HL-60 (cell line): ENCODE results near the gene MYCN.

Source experiments
- DNase-seq, 2 experiments: peaks; one replicate each; pipeline ENCODE4 v3.0.0-alpha.2; 2010 to 2020; ENCODE audit warnings: low read depth in 1 of 2, low spot score in 1 of 2
- H3K27ac ChIP-seq: fragments of 250-450 bp; sonication (Bioruptor Pico); replicated peaks from 2 replicates; pipeline ENCODE4 v1.5.1; 2020; ENCODE audit warnings: mild to moderate bottlenecking, moderate library complexity
- H3K27me3 ChIP-seq: fragments of 250-450 bp; sonication (Bioruptor Pico); 2 replicates; pipeline ENCODE4 v1.5.1; 2021; ENCODE audit warnings: mild to moderate bottlenecking, moderate library complexity; ENCODE audit not compliant: insufficient read depth, poor library complexity, severe bottlenecking
- H3K4me3 ChIP-seq: replicated peaks from 2 replicates; pipeline ENCODE4 v1.5.1; 2011; ENCODE audit warnings: mild to moderate bottlenecking, control low read depth, low read length; ENCODE audit not compliant: insufficient read depth
- CTCF ChIP-seq: IDR thresholded peaks from one replicate; pipeline ENCODE4 v1.5.1; 2011; ENCODE audit warnings: low read length, control low read depth, inconsistent platforms; ENCODE audit not compliant: insufficient read depth
- GABPA ChIP-seq: IDR thresholded peaks from 2 replicates; pipeline ENCODE4 v1.6.1; 2012; ENCODE audit warnings: low read depth
- POLR2AphosphoS5 ChIP-seq: IDR thresholded peaks from 2 replicates; pipeline ENCODE4 v1.6.1; 2012; ENCODE audit warnings: low read depth
- REST ChIP-seq: IDR thresholded peaks from 2 replicates; pipeline ENCODE4 v1.6.1; 2012; ENCODE audit warnings: low read depth; ENCODE audit not compliant: insufficient replicate concordance
- SPI1 ChIP-seq: IDR thresholded peaks from 2 replicates; pipeline ENCODE4 v1.6.1; 2012; ENCODE audit warnings: low read depth, mild to moderate bottlenecking, borderline replicate concordance
- long read RNA-seq: library from polyadenylated mRNA; unstranded; transcript quantifications from one replicate; pipeline ENCODE4 v2.0.0, GENCODE V29; 2020

MYCN gene
- long read RNA-seq: 0 reads

- TF ChIP-seq SPI1 (no peak), CTCF (no peak), REST (no peak), GABPA (no peak), POLR2AphosphoS5 (no peak)
- peak; percentile 5 to 34 for DNase-seq
- H3K27ac ChIP-seq: no peak within 1 kb of the TSS
- H3K27me3 ChIP-seq: peaks cover 62% of the 10 kb centered on the region
- H3K4me3 ChIP-seq: peak within 1 kb of the TSS; percentile 8; the same call in 1 of the 2 replicates
Measured at GRCh38 chr2:15939854-15940660, at the start of gene MYCN. TSS of gene MYCN (plus strand) at chr2:15940550. CDS start at chr2:15942065, 1,515 bp downstream.

GRCh38 chr2:15890936-15891905 is 49.1 kb upstream of the MYCN start:
- DNase-seq: no peak
- H3K27ac ChIP-seq: no peak overlapping the region
- no peak overlapping the region for H3K4me3 ChIP-seq
- no peaks in the 10 kb centered on the region for H3K27me3 ChIP-seq
- no peak for TF ChIP-seq POLR2AphosphoS5
- TF ChIP-seq SPI1: no peak
- TF ChIP-seq REST: no peak
- no peak for TF ChIP-seq CTCF
- no peak for TF ChIP-seq GABPA

- no peak for DNase-seq
- TF ChIP-seq POLR2AphosphoS5 (no peak), CTCF (no peak), SPI1 (no peak), REST (no peak), GABPA (no peak)
- Histone ChIP-seq H3K4me3 (no peak overlapping the region), H3K27ac (no peak overlapping the region), H3K27me3 (no peaks in the 10 kb centered on the region)
Measured at GRCh38 chr2:15892151-15892880, 48.0 kb upstream of the MYCN start.
